ENCODE data around the gene TMX4. TPM values are rescaled to one million over a fixed set of nuclear protein-coding genes. Genes with fewer than 3 reads are reported as not detected.
"Not testable (repeated sequence)": the region's sequence is repeated elsewhere in the genome, so short reads cannot be mapped to it uniquely, and the experiment has no call there.

The TMX4 gene, protein sequence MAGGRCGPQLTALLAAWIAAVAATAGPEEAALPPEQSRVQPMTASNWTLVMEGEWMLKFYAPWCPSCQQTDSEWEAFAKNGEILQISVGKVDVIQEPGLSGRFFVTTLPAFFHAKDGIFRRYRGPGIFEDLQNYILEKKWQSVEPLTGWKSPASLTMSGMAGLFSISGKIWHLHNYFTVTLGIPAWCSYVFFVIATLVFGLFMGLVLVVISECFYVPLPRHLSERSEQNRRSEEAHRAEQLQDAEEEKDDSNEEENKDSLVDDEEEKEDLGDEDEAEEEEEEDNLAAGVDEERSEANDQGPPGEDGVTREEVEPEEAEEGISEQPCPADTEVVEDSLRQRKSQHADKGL
- 42.4 TPM for total RNA-seq

GRCh38 chr20:8019246-8019997 lies at the start of gene TMX4:
TMX4 (minus strand) TSS chr20:8019761; CDS start chr20:8019613, 148 bp downstream.
- no peak for FAIRE-seq
- DNase-seq (ENCODE audit: low spot score in 2 of 2), result peak; percentile 82 to 87

GRCh38 chr20:8067082-8067481 lies 47.5 kb upstream of the TMX4 start:
- DNase-seq (ENCODE audit: low spot score in 2 of 2), result no peak
- no peak for FAIRE-seq

- DNase-seq (ENCODE audit: low spot score in 2 of 2), result no peak
- no peak for FAIRE-seq
Measured at GRCh38 chr20:8066662-8067061, 47.1 kb upstream of the TMX4 start.

DNA sequence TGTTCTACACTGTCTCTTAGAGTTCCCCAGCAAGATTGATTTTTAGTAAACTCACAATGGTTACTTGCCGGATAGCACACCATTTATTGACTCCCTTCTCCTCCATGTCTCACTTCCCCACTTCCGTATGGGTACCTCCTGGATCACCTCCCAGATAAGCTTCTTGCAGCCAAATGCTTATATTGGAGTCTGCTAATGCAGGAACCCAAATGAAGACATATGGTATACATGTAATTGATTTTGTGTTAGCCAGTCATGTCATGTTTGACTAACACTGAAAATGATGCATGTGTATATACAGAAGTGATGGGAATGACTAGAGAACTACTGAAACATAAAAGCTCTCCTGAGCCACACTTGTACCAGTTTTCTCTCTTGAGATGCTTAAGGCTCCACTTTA lies 46.1 kb upstream of the TMX4 start:
- no peak for FAIRE-seq

DNA sequence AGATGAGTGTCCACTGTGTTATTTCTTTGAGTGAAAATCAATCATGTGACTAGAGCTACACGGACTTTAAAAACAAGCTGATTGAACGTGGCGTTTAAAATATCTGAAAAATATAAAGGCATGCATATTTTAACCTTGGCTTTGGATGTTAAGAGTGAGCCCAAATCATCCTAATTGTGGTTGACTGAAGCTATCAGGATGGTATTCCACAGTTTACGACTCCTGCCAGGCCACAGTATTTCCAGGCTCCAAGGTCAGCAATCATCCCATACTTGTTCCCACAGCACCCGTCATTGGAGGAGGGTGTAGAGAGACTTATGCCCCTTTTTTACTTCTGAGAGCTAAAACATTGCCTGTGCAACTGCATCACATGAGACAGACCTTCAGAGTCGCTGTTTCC lies 43.2 kb upstream of the TMX4 start:
- DNase-seq (ENCODE audit: low spot score in 2 of 2) (no peak), FAIRE-seq (no peak)

More for the DNA sequence above, 46.1 kb upstream of the TMX4 start:
- DNase-seq (ENCODE audit: low spot score in 2 of 2), result no peak

DNA sequence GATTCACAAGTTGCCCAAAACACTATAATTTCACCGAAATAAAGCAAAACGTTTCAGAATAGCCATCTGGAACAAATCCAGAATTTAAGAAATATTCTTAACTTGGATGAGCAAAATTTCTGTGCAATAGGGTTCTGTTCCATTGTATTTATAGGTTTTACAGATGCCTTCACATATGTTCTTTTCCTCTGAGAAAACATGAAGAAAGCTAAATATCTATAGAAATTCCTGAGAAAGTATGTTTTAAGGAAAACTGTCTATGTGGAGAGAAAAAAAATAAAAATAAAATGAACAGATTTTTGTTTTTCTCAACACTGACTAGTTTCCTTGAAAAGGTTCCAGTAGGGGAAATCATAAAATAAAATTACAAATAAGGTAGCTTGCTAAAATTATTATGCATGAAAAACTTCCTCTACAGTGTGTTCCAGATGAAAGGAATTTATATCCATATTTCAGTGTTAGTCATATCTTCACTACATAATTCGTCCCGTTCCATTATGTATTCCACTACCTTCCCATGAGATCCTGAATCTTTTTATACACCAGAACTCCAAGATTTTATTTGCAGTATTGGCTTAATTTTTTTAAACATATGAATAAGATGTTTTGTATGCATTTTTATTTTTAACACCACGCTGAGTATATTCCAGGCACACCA lies 42.4 kb upstream of the TMX4 start:
- DNase-seq (ENCODE audit: low spot score in 2 of 2), result no peak
- FAIRE-seq, result no peak

DNA sequence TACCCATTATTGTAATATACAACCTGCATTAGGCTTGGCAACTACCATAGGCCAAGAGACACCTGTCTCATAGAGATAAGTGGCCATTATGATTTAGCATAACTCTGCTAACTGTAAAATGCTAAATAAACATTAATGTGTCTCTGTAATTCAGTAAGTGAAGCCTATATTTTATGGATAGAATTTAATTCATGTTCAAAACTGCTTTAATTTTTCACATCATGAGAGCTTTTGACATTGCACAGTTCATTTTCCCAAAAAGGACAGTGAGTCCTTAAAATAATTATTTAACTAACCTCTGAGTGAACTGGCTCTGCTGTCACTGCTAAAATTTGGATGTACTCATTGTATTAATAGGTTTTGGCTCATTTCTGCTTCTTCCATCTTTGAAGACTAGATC lies 41.4 kb upstream of the TMX4 start:
- DNase-seq (ENCODE audit: low spot score in 2 of 2), result no peak
- FAIRE-seq, result no peak

DNA sequence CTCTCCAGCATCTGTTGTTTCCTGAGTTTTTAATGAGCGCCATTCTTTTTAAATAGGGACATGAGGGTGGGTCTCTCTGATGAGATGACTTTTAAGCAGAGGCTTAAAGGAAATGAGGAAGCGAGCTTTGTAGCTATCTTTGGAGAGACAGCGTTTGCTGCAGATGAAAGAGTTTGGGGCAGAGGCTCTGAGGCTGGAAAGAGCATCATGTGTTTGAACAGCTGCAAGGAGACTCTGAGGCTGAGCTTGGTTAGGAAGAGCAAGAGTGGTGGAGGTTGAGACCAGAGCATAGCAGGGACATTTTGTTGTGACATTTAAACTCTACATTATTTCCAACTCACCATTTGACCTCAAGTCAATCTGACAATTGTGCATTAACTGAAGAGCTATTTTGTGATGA lies 38.3 kb upstream of the TMX4 start:
- FAIRE-seq, result no peak
- DNase-seq (ENCODE audit: low spot score in 2 of 2), result no peak

- no peak for FAIRE-seq
- no peak for DNase-seq (ENCODE audit: low spot score in 2 of 2)
Measured at GRCh38 chr20:8055096-8055495, 35.5 kb upstream of the TMX4 start.

DNA sequence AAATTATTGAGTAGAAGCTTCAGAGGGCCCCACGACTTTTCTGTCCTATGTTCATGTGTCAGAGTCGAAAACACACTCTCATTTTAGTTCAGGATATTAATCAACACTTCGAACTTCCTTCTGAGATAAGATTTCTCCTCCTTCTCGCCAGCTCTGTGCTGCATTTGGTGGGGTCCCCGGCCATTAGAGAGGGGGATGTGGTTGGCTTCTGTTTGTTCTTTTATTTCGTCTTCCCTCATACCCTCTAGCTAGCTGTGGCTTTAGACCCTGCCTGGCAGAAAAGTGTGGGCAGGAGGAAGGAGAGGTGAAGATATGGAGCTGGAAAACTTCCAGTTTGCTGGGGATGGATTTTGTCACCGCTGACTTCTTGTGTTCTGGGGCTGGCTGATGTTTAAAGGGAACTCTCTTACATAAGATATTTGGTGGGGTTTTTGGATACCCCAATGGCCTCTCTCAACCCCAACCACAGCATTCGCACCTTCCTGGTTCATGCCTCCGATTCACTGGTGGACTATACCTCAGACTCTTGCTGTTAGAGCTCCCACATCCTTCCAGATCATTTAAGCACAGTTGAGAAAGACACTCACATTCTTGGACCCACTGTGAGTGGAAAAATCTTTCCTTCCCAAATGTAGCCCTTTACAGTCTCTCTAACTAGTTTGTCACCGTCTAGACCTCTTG lies 30.7 kb upstream of the TMX4 start:
- FAIRE-seq (no peak), DNase-seq (ENCODE audit: low spot score in 2 of 2) (no peak)

DNA sequence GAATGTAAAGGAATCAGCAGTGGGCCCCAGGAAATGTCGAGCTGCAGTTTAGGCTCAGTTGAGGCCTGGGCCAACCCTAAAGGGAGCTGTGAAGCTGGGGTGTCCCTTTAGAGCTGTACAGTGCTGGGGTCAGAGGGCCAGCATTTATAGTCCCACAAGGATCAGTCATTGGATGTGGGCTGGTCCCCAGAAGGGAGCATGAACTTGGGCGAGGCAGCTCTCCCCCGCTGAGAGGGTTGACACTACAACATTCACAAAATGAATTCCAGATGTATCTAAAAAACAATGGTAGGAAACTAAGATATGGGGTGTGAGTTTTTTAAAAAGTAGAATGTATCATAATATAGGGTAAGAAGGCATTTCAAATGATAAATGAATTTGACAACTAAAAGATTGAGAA lies 29.7 kb upstream of the TMX4 start:
- DNase-seq (ENCODE audit: low spot score in 2 of 2) (no peak), FAIRE-seq (no peak)

- no peak for FAIRE-seq
- DNase-seq (ENCODE audit: low spot score in 2 of 2), result no peak
Measured at GRCh38 chr20:8045946-8046345, 26.4 kb upstream of the TMX4 start.

DNA sequence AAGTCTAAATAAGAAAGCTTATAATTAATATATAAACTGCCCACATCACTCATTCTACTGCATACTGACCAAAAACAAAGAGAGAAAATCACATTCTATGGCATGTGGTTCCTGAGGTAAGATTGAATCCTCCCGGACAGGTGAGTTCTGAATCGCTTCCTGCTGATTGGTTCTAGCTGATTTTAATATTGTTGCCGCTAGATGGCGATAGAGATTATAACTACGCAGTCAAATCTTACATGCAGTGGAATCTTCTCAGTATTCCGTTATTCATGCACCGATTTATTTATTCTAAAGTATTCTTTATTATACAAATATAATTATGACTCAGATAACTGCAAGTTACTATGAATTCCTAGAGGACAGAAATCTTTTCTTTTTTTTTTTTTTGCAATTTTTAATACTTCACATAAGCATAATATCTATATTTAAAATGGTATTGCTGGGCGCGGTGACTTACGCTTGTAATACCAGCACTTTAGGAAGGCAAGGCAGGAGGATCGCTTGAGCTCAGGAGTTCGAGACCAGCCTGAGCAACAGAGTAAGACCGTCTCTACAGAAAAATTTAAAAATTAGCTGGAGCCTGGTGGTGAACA lies 24.2 kb upstream of the TMX4 start:
- FAIRE-seq (peak; percentile 90), DNase-seq (ENCODE audit: low spot score in 2 of 2) (peak in 1 of 2 donors; percentile 42)

DNA sequence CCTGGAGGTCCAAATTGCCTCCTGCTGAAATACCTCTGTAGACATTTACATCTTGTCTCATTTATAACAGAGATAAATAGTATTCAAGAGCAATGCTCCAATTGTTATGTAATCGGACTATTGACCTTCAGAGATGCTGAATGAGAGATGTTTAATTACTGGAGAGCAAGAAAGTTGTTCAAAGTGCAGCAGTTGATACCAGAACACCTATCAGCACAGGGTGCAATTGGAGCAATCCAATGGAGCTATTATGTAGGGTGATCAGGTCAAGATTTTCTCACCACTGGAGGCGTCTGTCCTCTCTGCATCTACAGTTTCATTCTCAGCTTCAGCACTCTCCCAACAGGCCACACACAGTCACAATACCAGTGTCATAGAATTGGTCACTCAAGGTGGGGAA lies 19.5 kb upstream of the TMX4 start:
- no peak for DNase-seq (ENCODE audit: low spot score in 2 of 2)
- FAIRE-seq, result no peak

- FAIRE-seq, result no peak
Measured at GRCh38 chr20:8036771-8037170, 17.2 kb upstream of the TMX4 start.

GRCh38 chr20:8033151-8033841 lies 13.7 kb upstream of the TMX4 start:
- FAIRE-seq (no peak), DNase-seq (ENCODE audit: low spot score in 2 of 2) (no peak)

More at GRCh38 chr20:8036771-8037170, 17.2 kb upstream of the TMX4 start:
- DNase-seq (ENCODE audit: low spot score in 2 of 2), result no peak

- DNase-seq (ENCODE audit: low spot score in 2 of 2) (no peak), FAIRE-seq (no peak)
Measured at GRCh38 chr20:8032499-8032898, 12.9 kb upstream of the TMX4 start.

GRCh38 chr20:8031539-8031938 lies 12.0 kb upstream of the TMX4 start:
- DNase-seq (ENCODE audit: low spot score in 2 of 2), result not testable (repeated sequence)
- peak; percentile 99 for FAIRE-seq

DNA sequence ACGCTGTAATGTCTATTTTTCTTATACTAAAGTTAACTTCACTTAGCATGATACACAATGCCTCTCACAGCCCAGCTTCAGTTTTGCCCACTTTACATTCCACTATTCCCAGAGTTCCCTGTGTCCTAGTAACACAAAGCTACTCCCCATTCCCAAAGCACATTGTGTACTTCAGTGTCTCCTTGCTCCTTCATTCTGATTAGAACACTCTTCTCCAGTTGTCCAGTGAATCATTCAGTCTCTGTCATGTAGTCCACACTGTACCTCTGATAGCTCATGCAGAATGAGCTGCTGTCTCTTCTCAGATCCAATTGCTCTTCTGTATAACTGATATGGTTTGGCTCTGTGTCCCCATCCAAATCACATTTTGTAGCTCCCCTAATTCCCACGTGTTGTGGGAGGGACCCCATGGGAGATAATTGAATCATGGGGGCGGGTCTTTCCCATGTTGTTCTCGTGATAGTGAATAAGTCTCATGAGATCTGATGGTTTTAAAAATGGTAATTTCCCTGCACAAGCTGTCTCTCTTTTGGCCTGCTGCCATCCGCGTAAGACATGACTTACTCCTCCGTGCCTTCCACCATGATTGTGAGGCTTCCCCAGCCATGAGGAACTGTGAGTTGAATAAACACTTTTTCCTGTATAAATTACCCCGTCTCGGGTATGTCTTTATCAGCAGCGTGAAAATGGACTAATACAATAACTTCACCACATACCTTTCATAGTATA lies 2.1 kb upstream of the TMX4 start:
- FAIRE-seq, result no peak
- DNase-seq (ENCODE audit: low spot score in 2 of 2), result no peak

Measured in frontal cortex (tissue), 4 donors.